GM08714 (cell line): Measurements from ENCODE around the gene ELL.
"Not testable (repeated sequence)": the region's sequence is repeated elsewhere in the genome, so short reads cannot be mapped to it uniquely, and the experiment has no call there.

ENCODE experiments used
- H3K4me3 ChIP-seq: fragments of 200-500 bp; sonication (Bioruptor generic); 2 replicates; pipeline ENCODE4 v1.5.1; 2014; ENCODE audit warnings: mild to moderate bottlenecking, low read length, inconsistent platforms
- ZNF274 ChIP-seq: IDR thresholded peaks from 2 replicates; pipeline ENCODE4 v1.6.1; 2012; ENCODE audit warnings: mild to moderate bottlenecking, low read depth, low read length

Gene ELL

DNA sequence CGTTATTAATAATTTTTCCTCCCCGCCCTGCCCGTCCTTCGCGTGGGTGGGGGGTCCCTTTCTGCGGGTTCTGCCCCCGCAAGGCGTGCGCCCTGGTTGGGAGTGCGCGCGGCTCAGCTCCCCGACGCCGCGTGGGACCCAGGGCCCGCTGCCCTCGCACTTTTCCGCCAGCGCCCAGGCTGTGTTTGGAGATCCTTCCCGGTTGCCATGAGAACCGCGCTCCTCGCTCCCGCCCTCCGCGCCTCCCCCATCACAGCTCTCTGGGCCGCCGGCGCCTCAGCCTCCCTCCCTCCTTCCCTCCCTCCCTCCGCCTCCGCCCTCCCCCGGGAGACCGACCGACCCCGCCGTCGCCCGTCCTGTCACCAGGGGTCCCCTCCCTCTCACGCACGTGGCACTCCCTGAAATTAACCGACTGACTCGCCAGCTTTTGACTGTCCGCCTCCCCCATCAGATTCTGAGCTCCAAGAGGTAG, 105.1 kb downstream of the ELL start:
- TF ChIP-seq ZNF274 = no peak
- H3K4me3 ChIP-seq = peak overlapping the region; percentile 29; the same call in 1 of the 2 replicates

DNA sequence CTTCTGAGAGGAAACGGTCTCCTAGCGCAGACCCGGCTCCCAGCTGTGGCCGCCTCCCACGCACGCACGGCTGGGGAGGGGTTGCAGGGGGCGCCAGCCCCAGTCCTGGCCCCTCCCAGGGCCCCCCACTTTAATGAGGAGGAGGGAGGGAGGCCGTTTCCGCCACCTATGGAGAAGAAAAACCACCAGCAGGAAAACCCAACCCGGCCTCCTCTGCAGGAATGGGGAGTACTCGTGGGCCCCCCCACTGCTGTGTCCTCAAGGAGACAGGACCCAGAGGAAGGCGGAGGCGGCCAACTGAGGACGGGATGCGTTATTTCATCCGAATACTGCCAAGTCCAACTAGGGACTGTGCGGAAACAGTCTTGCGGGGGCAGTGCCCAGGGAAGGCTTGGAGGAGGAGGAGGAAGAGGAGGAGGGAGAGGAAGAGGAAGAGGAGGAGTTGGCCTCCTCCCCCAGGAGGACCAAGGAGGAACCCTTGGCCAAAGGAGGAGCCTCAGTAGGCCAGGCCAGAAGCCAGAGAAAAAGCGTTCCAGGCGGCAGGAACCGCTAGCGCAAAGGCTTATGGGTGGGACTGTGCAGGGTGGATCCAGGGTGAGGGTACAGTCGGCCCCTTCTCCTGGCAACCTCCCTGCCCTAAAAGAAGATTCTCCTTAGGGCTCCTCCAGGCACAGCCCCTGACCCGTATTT, 106.5 kb downstream of the ELL start:
- no peak overlapping the region; the same call in 1 of the 2 replicates for H3K4me3 ChIP-seq
- no peak for TF ChIP-seq ZNF274

DNA sequence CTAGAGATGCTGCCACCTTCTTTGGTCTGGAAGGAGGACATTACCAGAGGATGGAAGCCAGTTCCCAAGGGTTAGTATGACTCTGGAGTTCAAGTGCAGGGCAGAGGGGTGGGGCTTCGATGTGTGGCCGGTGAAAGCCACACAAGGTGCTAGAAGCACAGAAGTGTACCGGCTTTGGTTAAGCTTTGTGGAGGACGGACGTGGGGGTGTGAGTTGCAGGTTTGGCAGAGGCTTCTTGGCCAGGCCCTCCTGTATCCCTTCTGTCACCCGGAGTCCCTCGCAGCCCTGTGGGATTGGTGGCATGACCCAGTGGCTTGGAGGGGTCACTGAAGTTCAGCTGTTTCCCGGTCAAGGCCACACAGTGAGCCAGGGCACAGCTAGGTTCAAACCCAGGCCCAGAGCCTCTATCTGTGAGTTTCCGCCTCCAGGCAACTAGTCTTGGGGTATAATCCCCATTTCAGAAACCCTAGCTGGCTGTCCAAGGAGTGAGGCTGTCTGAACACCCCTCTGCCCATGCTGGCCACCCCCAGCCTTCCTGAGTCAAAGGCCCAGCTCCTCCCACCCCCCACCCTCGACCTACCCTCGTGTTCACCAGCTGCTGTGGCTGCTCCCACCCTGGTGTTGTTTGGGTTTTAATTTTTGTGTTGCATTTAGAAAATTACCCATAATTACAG, 107.2 kb downstream of the ELL start:
- no peak for TF ChIP-seq ZNF274
- no peak overlapping the region for H3K4me3 ChIP-seq

DNA sequence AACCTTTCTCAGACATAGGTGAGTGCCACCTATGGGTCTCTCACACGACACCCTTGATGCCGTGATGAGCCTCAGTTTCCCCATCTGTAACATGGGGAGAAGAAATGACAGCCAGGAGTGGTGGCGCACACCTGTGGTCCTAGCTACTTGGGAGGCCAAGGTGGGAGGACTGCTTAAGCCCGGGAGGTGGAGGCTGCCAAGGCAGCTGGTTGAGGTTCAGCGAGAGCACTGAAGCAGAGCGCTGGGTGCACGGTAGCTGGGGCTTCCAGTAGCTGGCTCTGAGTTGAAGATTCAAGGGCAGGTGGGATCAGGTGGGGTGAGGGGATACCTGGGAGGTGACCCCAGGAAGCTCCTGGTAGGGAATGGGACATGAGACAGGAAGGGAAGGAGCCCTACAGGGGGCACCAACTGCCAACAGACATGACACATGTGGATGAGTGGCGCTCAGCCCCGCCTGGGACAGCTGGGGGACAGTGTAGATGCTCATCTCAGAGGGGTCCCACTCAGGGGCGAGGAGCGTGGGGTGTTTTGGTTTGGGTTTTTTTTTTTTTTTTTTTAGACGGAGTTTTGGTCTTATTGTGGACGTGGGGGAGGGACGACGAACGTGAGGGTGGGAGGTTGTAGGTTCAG, 109.1 kb downstream of the ELL start:
- H3K4me3 ChIP-seq = no peak overlapping the region
- no peak for TF ChIP-seq ZNF274

DNA sequence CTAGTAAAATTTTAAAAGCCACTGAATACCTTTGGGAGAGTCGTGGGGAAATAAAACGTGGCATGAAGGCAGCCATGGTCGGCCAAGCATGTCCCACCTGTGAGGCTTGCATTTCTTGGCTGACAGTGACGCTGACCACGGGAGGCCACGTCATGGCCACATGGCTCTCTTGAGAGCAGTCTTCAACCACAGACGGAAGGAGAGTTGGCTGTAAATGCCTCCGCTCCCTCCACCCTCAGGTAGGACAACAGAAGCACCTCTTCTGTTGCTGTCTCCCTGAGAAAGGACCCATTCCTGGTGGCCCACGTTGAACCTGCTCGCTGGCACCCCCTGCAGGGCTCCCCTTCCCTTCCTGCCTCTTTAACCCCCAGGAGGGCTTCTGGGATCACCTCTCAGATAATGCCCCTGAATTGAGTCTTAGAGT, 113.8 kb downstream of the ELL start:
- TF ChIP-seq ZNF274 = no peak
- H3K4me3 ChIP-seq = no peak overlapping the region

DNA sequence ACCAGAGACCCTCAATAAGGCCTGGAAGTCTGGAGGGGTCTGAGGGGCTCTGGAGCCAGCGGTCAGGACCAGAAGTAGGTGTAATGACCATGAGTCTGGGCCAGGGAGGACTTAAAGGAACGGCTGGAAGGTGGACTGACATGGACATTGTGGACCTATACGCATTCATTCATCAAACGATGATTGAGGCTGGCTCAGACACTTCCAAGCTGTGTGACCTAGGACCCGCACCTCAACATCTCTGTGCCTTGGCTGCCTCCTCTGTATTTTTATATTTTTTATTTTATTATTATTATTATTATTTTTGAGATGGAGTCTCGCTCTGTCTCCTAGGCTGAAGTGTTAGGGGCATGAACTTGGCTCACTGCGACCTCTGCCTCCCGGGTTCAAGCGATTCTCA, 115.1 kb downstream of the ELL start:
- no peak for TF ChIP-seq ZNF274
- H3K4me3 ChIP-seq = no peak overlapping the region

DNA sequence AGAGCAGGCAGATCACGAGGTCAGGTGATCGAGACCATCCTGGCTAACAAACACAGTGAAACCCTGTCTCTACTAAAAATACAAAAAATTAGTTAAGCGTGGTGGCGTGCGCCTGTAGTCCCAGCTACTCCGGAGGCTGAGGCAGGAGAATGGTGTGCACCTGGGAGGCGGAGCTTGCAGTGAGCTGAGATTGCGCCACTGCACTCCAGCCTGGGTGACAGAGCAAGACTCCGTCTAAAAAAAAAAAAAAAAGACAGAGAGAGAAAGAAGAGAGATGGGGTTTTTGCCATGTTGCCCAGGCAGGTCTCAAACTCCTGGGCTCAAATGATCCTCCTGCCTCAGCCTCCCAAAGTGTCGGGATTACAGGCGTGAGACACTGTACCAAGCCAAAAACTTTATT, 116.1 kb downstream of the ELL start:
- not testable (repeated sequence) for H3K4me3 ChIP-seq

DNA sequence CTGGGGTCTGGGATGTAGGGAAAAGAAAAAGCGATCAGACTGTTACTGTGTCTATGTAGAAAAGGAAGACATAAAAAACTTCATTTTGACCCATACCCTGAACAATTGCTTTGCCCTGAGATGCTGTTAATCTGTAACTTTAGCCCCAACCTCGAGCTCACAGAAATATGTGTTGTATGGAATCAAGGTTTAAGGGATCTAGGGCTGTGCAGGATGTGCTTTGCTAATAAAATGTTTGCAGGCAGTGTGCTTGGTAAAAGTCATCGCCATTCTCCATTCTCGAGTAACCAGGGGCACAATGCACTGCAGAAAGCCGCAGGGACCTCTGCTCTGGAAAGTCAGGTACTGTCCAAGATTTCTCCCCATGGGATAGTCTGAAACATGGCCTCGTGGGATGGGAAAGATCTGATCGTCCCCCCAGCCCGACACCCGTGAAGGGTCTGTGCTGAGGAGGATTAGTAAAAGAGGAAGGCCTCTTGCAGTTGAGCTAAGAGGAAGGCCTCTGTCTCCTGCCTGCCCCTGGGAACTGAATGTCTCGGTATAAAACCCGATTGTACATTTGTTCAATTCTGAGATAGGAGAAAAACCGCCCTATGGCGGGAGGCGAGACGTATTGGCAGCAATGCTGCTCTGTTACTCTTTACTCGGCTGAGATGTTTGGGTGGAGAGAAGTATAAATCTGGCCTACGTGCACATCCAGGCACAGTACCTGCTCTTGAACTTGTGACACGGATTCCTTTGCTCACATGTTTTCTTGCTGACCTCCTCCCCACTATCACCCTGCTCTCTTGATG, 119.2 kb downstream of the ELL start:
- H3K4me3 ChIP-seq = not testable (repeated sequence)

DNA sequence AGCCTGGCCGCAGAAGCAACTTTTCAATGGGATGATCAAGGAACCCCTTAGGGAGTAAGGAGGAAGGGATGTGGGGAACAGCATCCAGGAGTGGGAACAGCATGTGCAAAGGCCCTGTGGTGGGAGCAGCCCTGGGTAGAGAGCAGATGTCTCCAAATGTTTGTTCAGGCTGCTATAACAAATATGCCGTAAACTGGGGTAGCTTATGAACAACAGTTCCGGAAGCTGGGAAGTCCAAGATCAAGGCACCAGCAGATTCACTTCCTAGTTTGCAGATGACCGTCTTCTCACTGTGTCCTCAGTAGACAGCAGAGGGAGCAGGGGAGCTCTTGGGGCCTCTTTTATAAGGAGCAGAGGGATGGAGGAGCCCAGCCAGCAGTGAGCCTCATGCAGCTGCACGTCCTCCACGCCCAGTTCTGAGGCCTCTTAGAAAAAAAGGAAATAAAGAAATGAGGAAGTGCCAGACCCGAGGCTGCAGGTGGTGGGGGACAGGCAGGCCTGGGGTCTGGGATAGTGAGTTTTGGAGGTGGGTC, 120.2 kb downstream of the ELL start:
- H3K4me3 ChIP-seq = no peak overlapping the region; the same call in 1 of the 2 replicates

DNA sequence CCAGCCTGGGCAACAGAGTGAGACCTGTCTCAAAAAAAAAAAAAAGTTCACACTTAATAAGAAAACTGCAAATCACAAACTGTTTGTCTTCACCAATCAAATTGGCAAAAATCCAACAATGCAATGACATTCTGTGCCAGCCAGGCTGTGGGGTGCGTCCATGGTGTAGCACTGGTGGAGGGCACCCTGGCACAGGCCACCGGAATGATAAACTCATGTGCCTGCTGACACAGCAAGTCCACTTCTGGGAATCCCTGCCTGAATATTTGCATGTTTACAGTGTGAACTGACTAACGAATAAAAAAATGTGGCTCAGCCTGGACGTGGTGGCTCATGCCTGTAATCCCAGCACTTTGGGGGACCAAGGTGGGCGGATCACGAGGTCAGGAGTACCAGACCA, 122.9 kb downstream of the ELL start:
- no peak overlapping the region for H3K4me3 ChIP-seq

More for the DNA sequence above, 120.2 kb downstream of the ELL start:
- no peak for TF ChIP-seq ZNF274

DNA sequence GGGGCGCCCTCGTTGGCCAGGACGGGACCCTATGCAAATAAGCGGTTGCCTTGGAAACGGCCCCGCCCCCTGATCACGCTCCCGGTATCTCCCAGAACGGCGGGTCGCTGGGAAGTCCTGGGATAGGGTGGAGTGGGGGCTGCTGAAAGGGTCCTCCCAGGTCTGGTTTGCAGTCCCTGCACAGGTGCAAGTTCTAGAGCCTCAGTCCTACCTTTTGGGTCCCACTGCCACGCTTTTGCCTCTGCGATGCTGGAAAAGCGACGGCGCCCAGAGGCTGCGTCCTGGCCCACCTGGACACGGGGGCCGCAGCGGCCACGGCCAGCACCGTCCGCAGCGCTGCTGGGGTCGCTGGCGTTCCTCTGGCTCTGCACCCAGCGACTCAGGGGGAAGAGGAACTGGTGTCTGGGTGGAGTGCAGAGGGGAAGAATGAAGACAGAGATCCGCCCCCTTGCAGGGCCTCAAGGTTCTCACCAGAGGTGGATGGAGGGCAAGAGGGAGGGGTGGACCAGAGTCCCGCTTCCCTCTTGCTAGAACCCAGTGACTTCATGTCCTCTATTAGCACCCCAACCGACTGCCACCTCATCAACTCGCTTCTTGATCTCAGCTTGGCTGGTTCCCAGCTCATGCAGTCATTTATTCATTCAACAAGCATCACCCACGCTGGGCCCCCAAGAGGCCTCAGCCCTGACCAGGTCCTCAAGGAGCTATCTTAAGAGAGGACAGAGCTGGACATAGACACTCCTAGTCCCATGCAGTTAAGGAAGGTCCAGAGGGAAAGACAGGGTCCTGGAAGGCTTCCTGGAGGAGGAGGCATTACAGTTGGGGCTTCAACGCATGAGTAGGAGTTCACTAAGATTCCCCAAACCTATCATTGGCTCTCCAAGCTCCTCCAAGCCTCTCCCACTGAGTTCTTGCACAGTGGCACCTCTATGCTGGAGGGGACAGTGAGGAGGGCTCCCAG, 124.3 kb downstream of the ELL start, which contains the start of gene LRRC25:
LRRC25 (minus strand) TSS at position 381 of the 961 bp plus-strand sequence. CDS start 659 bp downstream, outside the sequence.
- peak within 1 kb of the TSS; percentile 7; the same call in 1 of the 2 replicates for H3K4me3 ChIP-seq
- no peak for TF ChIP-seq ZNF274

More for the DNA sequence above, 122.9 kb downstream of the ELL start:
- TF ChIP-seq ZNF274 = no peak

DNA sequence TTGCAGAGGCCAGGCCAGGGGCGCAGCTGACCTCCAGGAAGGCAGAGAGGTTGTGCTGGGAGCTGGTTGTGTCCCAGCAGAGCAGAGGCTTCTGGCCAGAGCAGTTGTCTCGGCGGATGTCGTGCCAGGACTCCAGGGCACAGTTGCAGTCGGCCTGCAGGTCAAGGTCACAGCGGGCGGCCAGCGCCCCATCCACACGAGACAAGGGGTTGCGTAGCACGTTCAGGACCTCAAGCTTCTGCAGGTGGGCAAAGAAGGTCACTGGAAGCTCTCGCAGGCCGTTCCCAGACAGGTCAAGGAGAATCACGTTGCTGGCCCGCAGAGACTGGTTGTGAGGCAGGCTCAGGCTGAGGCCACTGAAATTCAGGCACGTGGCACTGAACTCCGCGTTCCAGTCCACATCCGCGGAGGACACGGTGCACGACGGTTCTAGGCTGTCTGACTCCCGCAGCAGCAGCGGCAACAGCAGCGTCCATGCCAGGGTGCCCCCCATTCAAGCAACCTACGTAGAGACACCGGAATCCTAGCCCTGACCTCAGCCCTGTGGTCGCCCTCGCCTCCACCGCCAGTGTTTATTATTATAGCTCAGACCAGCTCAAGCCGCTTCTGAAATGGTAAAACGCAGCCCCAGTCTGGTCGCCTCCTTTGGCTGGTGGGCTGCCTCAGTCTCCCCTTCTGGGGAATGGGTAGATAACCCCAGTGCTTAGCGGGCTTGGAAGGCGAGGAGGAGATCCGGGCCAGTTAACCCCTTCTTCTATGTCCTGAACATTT, 125.2 kb downstream of the ELL start:
- no peak overlapping the region; the same call in 1 of the 2 replicates for H3K4me3 ChIP-seq
- TF ChIP-seq ZNF274 = no peak
